Small intestine (tissue), 7 donors: ENCODE measurements around the gene PPP2R5B. TPM values are rescaled to one million over a fixed set of nuclear protein-coding genes. Genes with fewer than 3 reads are reported as not detected.

ENCODE experiments used
- DNase-seq, 2 donors: peaks; one replicate each; pipeline versions ENCODE4 v3.0.0 to v3.0.0-alpha.2; 2013
- FAIRE-seq: peaks from 2 replicates; lab custom pipeline; 2012; peaks lifted over from hg19 to GRCh38; lab: Jason Lieb, UNC
- H3K27ac ChIP-seq, 3 donors: one replicate each; pipeline ENCODE4 v1.5.1; 2013; ENCODE audit warnings: low read length in 2 of 3, mild to moderate bottlenecking in 2 of 3, control low read depth in 1 of 3, inconsistent platforms in 1 of 3, low read depth in 1 of 3, moderate library complexity in 1 of 3
- H3K27me3 ChIP-seq, 3 donors: one replicate each; pipeline ENCODE4 v1.6.1; 2013; ENCODE audit warnings: low read length in 3 of 3, inconsistent platforms in 1 of 3; ENCODE audit not compliant: control insufficient read depth in 3 of 3, insufficient read depth in 3 of 3
- H3K36me3 ChIP-seq, 3 donors: one replicate each; pipeline ENCODE4 v1.6.1; 2013; ENCODE audit warnings: low read length in 3 of 3, inconsistent platforms in 1 of 3, low read depth in 1 of 3, mild to moderate bottlenecking in 1 of 3, moderate library complexity in 1 of 3; ENCODE audit not compliant: control insufficient read depth in 3 of 3, insufficient read depth in 2 of 3
- H3K4me1 ChIP-seq, 3 donors: one replicate each; pipeline ENCODE4 v1.6.1; 2013; ENCODE audit warnings: low read length in 2 of 3, inconsistent platforms in 1 of 3, low read depth in 1 of 3, mild to moderate bottlenecking in 1 of 3, moderate library complexity in 1 of 3; ENCODE audit not compliant: control insufficient read depth in 3 of 3, insufficient read depth in 2 of 3
- H3K4me3 ChIP-seq, 3 donors: one replicate each; pipeline ENCODE4 v1.5.1; 2013; ENCODE audit warnings: low read length in 3 of 3, control low read depth in 1 of 3, inconsistent platforms in 1 of 3, low read depth in 1 of 3, mild to moderate bottlenecking in 1 of 3, moderate library complexity in 1 of 3
- H3K9me3 ChIP-seq, 2 donors: one replicate each; pipeline ENCODE4 v1.6.1; 2013; ENCODE audit warnings: low read depth in 1 of 2, low read length in 1 of 2; ENCODE audit not compliant: control insufficient read depth in 2 of 2, insufficient read depth in 1 of 2
- WGBS, 3 donors: extraction: QIAGEN DNeasy Blood & Tissue Kit; methylation state at CpG; one replicate each; pipeline ENCODE4 v1.1.7; 2013; 5-methylcytosine and 5-hydroxymethylcytosine counted together
- polyA plus RNA-seq, 4 donors: library from polyadenylated mRNA; stranded (reverse) in 3 of 4; unstranded in 1 of 4; fragments of 200-250 nt in 3 of 4; fragments of 120-200 nt in 1 of 4; gene quantifications; one replicate each; pipeline versions ENCODE4 v1.2.1 to v1.2.3, GENCODE V29; 2013
- donor health status: healthy with polysubstance abuse.
- donor health status: control.
- donor health status: control.
- donor health status: Bipolar disorder and iron deficiency.
- donor health status: healthy.

Gene PPP2R5B
- polyA plus RNA-seq, 4 donors, result 8.2 to 15.9 (median 13.6) TPM

GRCh38 chr11:64885367-64886286 lies 38.9 kb upstream of the PPP2R5B start:
- WGBS, 3 donors, result 25 to 57% (median 34%) methylated on average over 15 of the region's 15 CpGs
- Histone ChIP-seq H3K27ac (peak overlapping the region; percentile 72 to 90 (median 84)), H3K27me3 (no peaks in the 10 kb centered on the region), H3K4me1 (peaks cover 3 to 47% (median 4%) of the 10 kb centered on the region in 3 donors), H3K9me3 (no peaks in the 10 kb centered on the region), H3K4me3 (no peak overlapping the region), H3K36me3 (peaks cover 0 to 15% (median 2%) of the 10 kb centered on the region in 3 donors)
- FAIRE-seq (no peak), DNase-seq (peak; percentile 89 to 95)

GRCh38 chr11:64887234-64887756 lies 37.2 kb upstream of the PPP2R5B start:
- H3K27ac ChIP-seq, result peak overlapping the region; percentile 68 to 98 (median 95)

GRCh38 chr11:64887757-64888405 lies 36.6 kb upstream of the PPP2R5B start:
- peak overlapping the region; percentile 68 to 98 (median 95) for H3K27ac ChIP-seq
- peaks cover 0 to 43% (median 4%) of the 10 kb centered on the region in 3 donors for H3K4me1 ChIP-seq
- no peaks in the 10 kb centered on the region for H3K27me3 ChIP-seq
- peaks cover 0 to 37% (median 9%) of the 10 kb centered on the region in 3 donors for H3K36me3 ChIP-seq
- H3K9me3 ChIP-seq, result no peaks in the 10 kb centered on the region
- FAIRE-seq (no peak), DNase-seq (peak; percentile 92 to 95)
- H3K4me3 ChIP-seq, result peak overlapping the region in 2 of 3 donors; percentile 0 to 26
- 4 to 10% (median 7%) methylated on average over 26 to 34 of the region's 34 CpGs for WGBS, 3 donors

More at GRCh38 chr11:64887234-64887756, 37.2 kb upstream of the PPP2R5B start:
- no peaks in the 10 kb centered on the region for H3K9me3 ChIP-seq
- peaks cover 0 to 31% (median 9%) of the 10 kb centered on the region in 3 donors for H3K36me3 ChIP-seq
- 26 to 57% (median 40%) methylated on average over 8 of the region's 8 CpGs for WGBS, 3 donors
- H3K4me3 ChIP-seq, result peak overlapping the region in 1 of 3 donors; percentile 16
- peak in 1 of 2 donors; percentile 57 for DNase-seq
- peaks cover 0 to 43% (median 4%) of the 10 kb centered on the region in 3 donors for H3K4me1 ChIP-seq
- no peak for FAIRE-seq
- H3K27me3 ChIP-seq, result no peaks in the 10 kb centered on the region

- H3K27me3 ChIP-seq, result no peaks in the 10 kb centered on the region
- peak overlapping the region; percentile 68 to 98 (median 95) for H3K27ac ChIP-seq
- peaks cover 0 to 43% (median 4%) of the 10 kb centered on the region in 3 donors for H3K4me1 ChIP-seq
- H3K4me3 ChIP-seq, result peak overlapping the region in 2 of 3 donors; percentile 0 to 26
- no peaks in the 10 kb centered on the region for H3K9me3 ChIP-seq
- H3K36me3 ChIP-seq, result peaks cover 0 to 41% (median 9%) of the 10 kb centered on the region in 3 donors
- DNase-seq (no peak), FAIRE-seq (no peak)
- WGBS, 3 donors, result 10 to 54% (median 28%) methylated on average over 6 to 8 of the region's 8 CpGs
These were observed 36.1 kb upstream of the PPP2R5B start for GRCh38 chr11:64888406-64888728.

GRCh38 chr11:64888729-64889511 lies 35.6 kb upstream of the PPP2R5B start:
- Histone ChIP-seq H3K9me3 (no peaks in the 10 kb centered on the region), H3K4me1 (peaks cover 0 to 46% (median 4%) of the 10 kb centered on the region in 3 donors), H3K36me3 (peaks cover 0 to 41% (median 9%) of the 10 kb centered on the region in 3 donors), H3K27me3 (no peaks in the 10 kb centered on the region), H3K4me3 (peak overlapping the region in 2 of 3 donors; percentile 74 to 89), H3K27ac (peak overlapping the region; percentile 95 to 100 (median 98))
- DNase-seq (peak; percentile 97 to 98), FAIRE-seq (no peak)
- WGBS, 3 donors, result 23 to 57% (median 29%) methylated on average over 9 of the region's 9 CpGs

GRCh38 chr11:64890522-64890939 lies 34.0 kb upstream of the PPP2R5B start:
- FAIRE-seq (no peak), DNase-seq (peak; percentile 45 to 62)
- no peaks in the 10 kb centered on the region for H3K27me3 ChIP-seq
- 22 to 59% (median 34%) methylated on average over 7 of the region's 7 CpGs for WGBS, 3 donors
- peak overlapping the region; percentile 95 to 100 (median 98) for H3K27ac ChIP-seq
- peak overlapping the region; percentile 55 to 89 (median 74) for H3K4me3 ChIP-seq
- peaks cover 0 to 54% (median 9%) of the 10 kb centered on the region in 3 donors for H3K36me3 ChIP-seq
- H3K9me3 ChIP-seq, result no peaks in the 10 kb centered on the region
- peaks cover 0 to 46% (median 0%) of the 10 kb centered on the region in 3 donors for H3K4me1 ChIP-seq

GRCh38 chr11:64891215-64891848 lies 33.2 kb upstream of the PPP2R5B start:
- FAIRE-seq (no peak), DNase-seq (peak; percentile 94 to 97)
- H3K36me3 ChIP-seq, result peaks cover 0 to 62% (median 9%) of the 10 kb centered on the region in 3 donors
- 14 to 75% (median 34%) methylated on average over 25 of the region's 25 CpGs for WGBS, 3 donors
- peak overlapping the region; percentile 61 to 89 (median 74) for H3K4me3 ChIP-seq
- H3K27ac ChIP-seq, result peak overlapping the region; percentile 95 to 100 (median 98)
- no peaks in the 10 kb centered on the region for H3K27me3 ChIP-seq
- H3K9me3 ChIP-seq, result no peaks in the 10 kb centered on the region
- peaks cover 0 to 39% (median 0%) of the 10 kb centered on the region in 3 donors for H3K4me1 ChIP-seq
